Superior temporal gyrus (tissue), 1 donor: Measurements from ENCODE around the gene STK35.

ENCODE experiments used
- DNase-seq: peaks from one replicate; pipeline ENCODE4 v3.0.0-alpha.2; 2016; ENCODE audit errors: extremely low spot score

Gene STK35

DNA sequence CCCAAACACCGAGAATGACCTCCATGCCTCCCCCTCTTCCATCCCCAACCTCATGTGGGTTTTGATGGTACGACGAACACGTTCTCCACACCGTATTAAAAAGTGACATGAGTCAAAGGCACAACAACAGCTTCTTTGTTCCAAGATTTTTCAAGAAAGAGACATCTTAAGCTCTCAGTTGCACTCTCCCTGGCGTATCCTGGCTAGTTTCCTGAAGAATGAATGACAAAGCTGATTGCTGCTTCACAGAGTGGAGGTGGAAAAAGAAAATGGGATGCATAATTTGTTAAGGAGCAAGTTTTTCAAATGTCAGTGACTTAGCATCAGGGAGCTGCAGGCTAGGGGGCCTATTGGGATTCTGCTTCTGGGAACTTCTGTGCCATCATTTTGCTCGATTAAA lies 95.5 kb downstream of the STK35 start:
- no peak for DNase-seq
